MM.1S (cell line): Measurements from ENCODE around the gene KCNN4.

ENCODE experiments used
- DNase-seq: peaks from one replicate; pipeline ENCODE4 v3.0.0-alpha.2; 2015
- H2AFZ ChIP-seq: fragments of 300-600 bp; sonication (generic); 2 replicates; pipeline ENCODE4 v1.6.0; 2016; ENCODE audit warnings: antibody characterized with exemption, low read length
- H3F3A ChIP-seq: fragments of 300-600 bp; sonication (generic); 2 replicates; pipeline ENCODE4 v1.6.1; 2016; ENCODE audit warnings: mild to moderate bottlenecking, antibody characterized with exemption, low read length, moderate library complexity, mixed read lengths; ENCODE audit not compliant: insufficient read depth
- H3K27ac ChIP-seq: fragments of 300-600 bp; sonication (generic); 2 replicates; pipeline ENCODE4 v1.5.1; 2016; ENCODE audit warnings: mild to moderate bottlenecking, low read length
- H3K27me3 ChIP-seq: fragments of 300-600 bp; sonication (generic); replicated peaks from 2 replicates; pipeline ENCODE4 v1.6.0; 2016; ENCODE audit warnings: low read length; ENCODE audit not compliant: insufficient read depth
- H3K36me3 ChIP-seq: fragments of 300-600 bp; sonication (generic); replicated peaks from 2 replicates; pipeline ENCODE4 v1.6.1; 2016; ENCODE audit warnings: mild to moderate bottlenecking, low read length, mixed read lengths; ENCODE audit not compliant: insufficient read depth
- H3K4me1 ChIP-seq: fragments of 300-600 bp; sonication (generic); 2 replicates; pipeline ENCODE4 v1.6.1; 2016; ENCODE audit warnings: low read length, mixed read lengths
- H3K4me2 ChIP-seq: fragments of 300-600 bp; sonication (generic); 2 replicates; pipeline ENCODE4 v1.6.0; 2016; ENCODE audit warnings: low read depth, low read length
- H3K4me3 ChIP-seq: fragments of 300-600 bp; sonication (generic); 2 replicates; pipeline ENCODE4 v1.5.1; 2016; ENCODE audit warnings: low read length, mixed read lengths
- H3K79me2 ChIP-seq: fragments of 300-600 bp; sonication (generic); 2 replicates; pipeline ENCODE4 v1.6.1; 2016; ENCODE audit warnings: mixed run types, low read length, mixed read lengths
- H3K9ac ChIP-seq: fragments of 300-600 bp; sonication (generic); 2 replicates; pipeline ENCODE4 v1.6.1; 2016; ENCODE audit warnings: low read length, mixed read lengths
- H3K9me2 ChIP-seq: fragments of 300-600 bp; sonication (generic); replicated peaks from 2 replicates; pipeline ENCODE4 v1.6.1; 2016; ENCODE audit warnings: mild to moderate bottlenecking, low read length, mixed read lengths; ENCODE audit not compliant: insufficient read depth
- H3K9me3 ChIP-seq: fragments of 300-600 bp; sonication (generic); replicated peaks from 2 replicates; pipeline ENCODE4 v1.6.1; 2016; ENCODE audit warnings: mild to moderate bottlenecking, low read length, mixed read lengths; ENCODE audit not compliant: insufficient read depth
- H4K20me1 ChIP-seq: fragments of 300-600 bp; sonication (generic); 2 replicates; pipeline ENCODE4 v1.6.1; 2016; ENCODE audit warnings: mild to moderate bottlenecking, low read length, moderate library complexity, mixed read lengths; ENCODE audit not compliant: insufficient read depth
- CTCF ChIP-seq: fragments of 300-600 bp; sonication (generic); IDR thresholded peaks from 2 replicates; pipeline ENCODE4 v1.5.1; 2016; ENCODE audit warnings: antibody characterized with exemption, low read length, mixed read lengths
- EZH2 ChIP-seq: fragments of 300-600 bp; sonication (generic); optimal IDR thresholded peaks from 2 replicates; pipeline ENCODE3; 2017; ENCODE audit warnings: low read depth, mild to moderate bottlenecking, antibody characterized with exemption, low read length, mixed read lengths
- EZH2phosphoT487 ChIP-seq: fragments of 300-600 bp; sonication (generic); IDR thresholded peaks from 2 replicates; pipeline ENCODE4 v1.6.1; 2018; ENCODE audit warnings: antibody characterized with exemption, low read length

Gene KCNN4

GRCh38 chr19:43721469-43722048 is 59.2 kb downstream of the KCNN4 start:
- H3K9me3 ChIP-seq, result no peaks in the 10 kb centered on the region
- H4K20me1 ChIP-seq, result no peaks in the 10 kb centered on the region
- no peaks in the 10 kb centered on the region for H3K9me2 ChIP-seq
- peaks cover 30% of the 10 kb centered on the region for H3K27me3 ChIP-seq
- H3K9ac ChIP-seq, result no peak overlapping the region
- H3K36me3 ChIP-seq, result no peaks in the 10 kb centered on the region
- no peaks in the 10 kb centered on the region for H3K4me1 ChIP-seq
- H3K27ac ChIP-seq, result no peak overlapping the region
- no peak for DNase-seq
- H3K79me2 ChIP-seq, result no peaks in the 10 kb centered on the region
- TF ChIP-seq EZH2 (no peak), EZH2phosphoT487 (no peak), CTCF (no peak)
- H3F3A ChIP-seq, result no peaks in the 10 kb centered on the region
- no peak overlapping the region for H2AFZ ChIP-seq
- H3K4me3 ChIP-seq, result no peak overlapping the region
- H3K4me2 ChIP-seq, result no peak overlapping the region

GRCh38 chr19:43720936-43721335 is 59.8 kb downstream of the KCNN4 start:
- Histone ChIP-seq H3K9me2 (no peaks in the 10 kb centered on the region), H3K36me3 (no peaks in the 10 kb centered on the region), H3K27me3 (peaks cover 30% of the 10 kb centered on the region), H3K9ac (no peak overlapping the region), H3K79me2 (no peaks in the 10 kb centered on the region), H3K4me1 (no peaks in the 10 kb centered on the region), H3K9me3 (no peaks in the 10 kb centered on the region), H3K4me3 (no peak overlapping the region), H3K27ac (no peak overlapping the region), H4K20me1 (no peaks in the 10 kb centered on the region), H3F3A (no peaks in the 10 kb centered on the region), H3K4me2 (no peak overlapping the region), H2AFZ (no peak overlapping the region)
- DNase-seq, result no peak
- TF ChIP-seq EZH2phosphoT487, result no peak
- no peak for TF ChIP-seq EZH2
- no peak for TF ChIP-seq CTCF

GRCh38 chr19:43719918-43720317 is 60.9 kb downstream of the KCNN4 start:
- TF ChIP-seq CTCF (no peak), EZH2 (no peak), EZH2phosphoT487 (no peak)
- H3K9ac ChIP-seq, result no peak overlapping the region
- H4K20me1 ChIP-seq, result no peaks in the 10 kb centered on the region

More at GRCh38 chr19:43719918-43720317, 60.9 kb downstream of the KCNN4 start:
- Histone ChIP-seq H2AFZ (no peak overlapping the region), H3K27me3 (peaks cover 30% of the 10 kb centered on the region), H3K36me3 (no peaks in the 10 kb centered on the region), H3K79me2 (no peaks in the 10 kb centered on the region), H3K27ac (no peak overlapping the region), H3K4me2 (no peak overlapping the region), H3K9me3 (no peaks in the 10 kb centered on the region), H3K4me1 (no peaks in the 10 kb centered on the region), H3K4me3 (no peak overlapping the region), H3K9me2 (no peaks in the 10 kb centered on the region), H3F3A (no peaks in the 10 kb centered on the region)
- DNase-seq, result no peak
